Measurements from ENCODE around the gene CBLIF.
"Not testable (repeated sequence)": the region's sequence is repeated elsewhere in the genome, so short reads cannot be mapped to it uniquely, and the experiment has no call there.

Gene CBLIF

DNA sequence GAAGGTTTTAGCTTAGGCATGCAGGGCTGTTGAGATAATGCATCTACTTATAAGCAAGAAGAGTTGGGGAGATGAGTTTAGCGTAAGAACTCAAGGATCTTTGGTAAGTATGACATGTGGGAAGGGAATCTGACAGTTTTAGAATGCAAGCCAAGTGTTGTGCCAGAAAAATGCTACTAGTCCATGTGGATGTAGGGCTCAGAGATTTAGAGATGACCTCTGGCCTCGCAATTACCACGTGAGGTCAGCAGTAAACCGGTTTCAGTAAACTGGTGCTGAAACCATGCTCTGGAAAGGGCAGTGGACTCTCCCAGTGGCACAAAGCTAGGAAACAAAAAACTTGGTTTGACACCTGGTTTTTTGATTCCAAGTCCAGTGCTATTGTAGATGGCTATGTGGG lies 53.7 kb downstream of the CBLIF start:
- no peak for DNase-seq

DNA sequence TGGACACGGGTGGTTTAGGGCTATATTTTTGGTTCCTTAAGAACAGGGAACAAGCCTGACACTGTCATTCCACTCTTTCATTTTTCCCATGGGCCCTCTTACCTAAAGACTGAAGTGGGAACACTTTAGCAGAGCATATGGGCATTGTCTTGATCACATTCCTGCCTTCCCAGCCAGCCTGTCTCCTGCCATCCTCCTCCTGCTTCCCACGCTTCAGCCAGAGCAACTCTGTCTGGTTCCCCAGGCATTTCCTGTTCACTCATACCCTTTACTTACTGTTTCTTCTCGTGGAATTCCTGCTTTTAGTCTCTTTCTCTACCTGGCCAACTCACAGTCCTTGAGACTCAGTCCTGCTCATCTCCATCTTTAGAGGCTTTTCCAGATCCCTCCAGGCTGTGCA lies 57.5 kb downstream of the CBLIF start:
- no peak for DNase-seq

DNA sequence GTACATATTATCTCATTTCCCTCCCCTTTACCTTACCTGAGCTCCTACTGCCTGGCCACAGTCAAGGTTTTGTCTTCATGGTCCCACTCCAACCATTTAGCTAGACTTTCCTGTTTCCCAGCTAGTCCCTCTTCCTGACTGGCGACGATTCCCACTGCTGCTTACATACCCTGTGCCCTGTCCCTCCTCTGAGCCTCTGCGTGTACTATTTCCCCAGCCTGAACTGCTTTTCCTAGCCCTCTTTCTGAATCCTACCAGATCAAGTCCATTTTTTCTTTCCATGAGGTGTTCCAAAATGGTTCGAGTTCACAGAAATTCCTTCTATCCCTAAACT lies 58.1 kb downstream of the CBLIF start:
- DNase-seq, result no peak

DNA sequence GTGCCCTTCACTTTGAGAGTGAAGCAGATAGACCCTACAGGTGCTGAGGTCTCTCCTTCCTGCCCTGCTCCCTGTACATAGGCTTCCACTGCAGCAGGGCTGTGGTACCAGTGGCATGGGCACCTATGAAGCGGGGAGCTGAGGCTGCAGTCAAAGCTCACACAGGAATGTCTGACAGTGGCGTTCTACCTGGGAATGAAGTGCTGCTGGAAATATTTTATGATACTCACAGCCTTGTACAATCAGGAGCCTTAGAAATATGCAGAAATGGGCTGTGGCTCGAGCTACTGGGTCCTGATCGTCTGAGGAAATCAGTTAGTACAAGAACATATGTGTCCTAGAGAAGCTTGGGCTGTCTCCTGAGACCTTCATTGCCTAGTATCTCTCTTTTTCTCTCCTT lies 59.5 kb downstream of the CBLIF start:
- no peak for DNase-seq

DNA sequence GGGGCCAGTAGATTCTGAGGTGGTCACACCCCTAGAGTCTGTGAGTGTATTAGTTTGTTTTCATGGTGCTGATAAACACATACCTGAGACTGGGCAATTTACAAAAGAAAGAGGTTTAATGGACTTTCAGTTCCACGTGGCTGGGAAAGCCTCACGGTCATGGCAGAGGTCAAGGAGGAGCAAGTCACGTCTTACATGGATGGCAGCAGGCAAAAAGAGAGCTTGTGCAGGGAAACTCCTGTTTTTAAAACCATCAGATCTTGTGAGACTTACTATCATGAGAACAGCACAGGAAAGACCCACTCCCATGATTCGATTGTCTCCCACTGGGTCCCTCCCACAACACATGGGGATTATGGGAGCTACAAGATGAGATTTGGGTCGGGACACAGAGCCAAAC lies 60.9 kb downstream of the CBLIF start:
- DNase-seq, result not testable (repeated sequence)

DNA sequence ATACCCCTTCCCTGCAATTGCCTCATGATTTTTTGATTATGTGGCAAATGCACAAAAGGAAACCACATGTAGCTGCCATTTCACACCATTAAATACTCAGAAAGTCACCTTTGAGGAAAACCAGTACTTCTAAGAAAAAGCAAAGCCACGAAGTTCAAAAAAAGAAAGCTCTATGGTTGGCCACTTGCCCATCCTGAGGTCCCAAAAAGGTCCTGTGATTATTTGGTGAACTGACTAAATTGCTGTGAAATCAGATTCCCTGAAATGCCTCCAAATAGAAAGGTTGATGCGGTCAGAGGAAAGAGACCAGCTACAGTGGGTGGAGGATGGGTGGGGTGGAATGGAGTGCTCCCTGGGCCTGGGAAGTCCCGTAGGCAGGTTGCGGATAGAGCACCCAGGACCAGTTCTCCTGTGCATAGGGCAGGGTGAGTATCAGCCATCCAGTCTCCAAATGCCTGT lies 61.6 kb downstream of the CBLIF start:
- DNase-seq, result no peak

DNA sequence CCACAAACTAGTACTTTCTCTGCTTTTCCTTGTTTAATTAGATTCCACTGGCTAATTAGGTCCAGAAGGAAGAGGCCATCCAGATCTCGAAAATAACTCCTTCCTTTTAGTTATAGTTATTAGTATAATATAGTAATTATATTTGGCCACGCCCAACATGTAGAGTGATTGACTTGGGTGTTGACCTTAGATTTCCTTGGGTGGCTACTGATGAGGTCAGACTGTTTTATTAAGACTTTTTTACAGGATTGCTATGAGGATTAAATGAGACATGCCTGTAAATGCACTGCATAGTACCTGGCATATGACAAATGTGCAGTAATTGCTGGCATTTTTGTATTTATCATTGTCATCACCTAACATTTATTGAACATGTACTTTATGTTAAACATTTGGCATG lies 63.2 kb downstream of the CBLIF start:
- no peak for DNase-seq

DNA sequence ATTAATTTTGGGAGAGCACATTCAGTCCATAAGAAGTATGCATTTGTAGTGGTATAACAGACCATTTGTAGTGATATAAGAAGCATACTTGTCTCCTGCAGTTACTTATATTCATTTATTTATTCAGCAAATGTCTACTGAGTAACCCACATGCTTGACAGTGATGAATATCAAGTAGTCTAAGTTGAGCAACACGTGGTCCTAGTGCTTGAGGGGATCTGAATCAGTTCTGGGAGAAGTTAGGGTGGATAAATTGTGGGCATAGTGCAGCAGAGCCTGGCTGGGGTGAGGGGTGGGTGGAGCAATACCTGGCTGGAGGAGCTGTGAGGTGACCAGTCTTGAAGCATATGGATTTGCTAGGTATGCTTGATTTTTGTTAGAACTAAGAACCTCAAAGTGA lies 65.8 kb downstream of the CBLIF start:
- DNase-seq, result no peak
